ENCODE data around the gene BICRAL.

Gene BICRAL

GRCh38 chr6:42766163-42766670, 15.6 kb upstream of the BICRAL start:
- DNase-seq: no peak

- no peak for DNase-seq
Observed at GRCh38 chr6:42769051-42769450, 12.8 kb upstream of the BICRAL start.

GRCh38 chr6:42769836-42770235, 12.0 kb upstream of the BICRAL start:
- no peak for DNase-seq

GRCh38 chr6:42771741-42772100, 10.1 kb upstream of the BICRAL start:
- no peak for DNase-seq

GRCh38 chr6:42774201-42774600, 7.7 kb upstream of the BICRAL start:
- peak; percentile 51 for DNase-seq

GRCh38 chr6:42774821-42775487, 6.9 kb upstream of the BICRAL start:
- peak; percentile 60 for DNase-seq

- no peak for DNase-seq
Observed at GRCh38 chr6:42777126-42777822, 4.6 kb upstream of the BICRAL start.

- DNase-seq: no peak
Observed at GRCh38 chr6:42778122-42778521, 3.7 kb upstream of the BICRAL start.

GRCh38 chr6:42779521-42779920, 2.3 kb upstream of the BICRAL start:
- DNase-seq: no peak

GRCh38 chr6:42781546-42781795, 381 bp upstream of the BICRAL start:
- no peak for DNase-seq

GRCh38 chr6:42782689-42783176, 881 bp downstream of the BICRAL start:
- DNase-seq: peak; percentile 78

- peak; percentile 78 for DNase-seq
Observed at GRCh38 chr6:42783177-42783875, 1.5 kb downstream of the BICRAL start.

GRCh38 chr6:42783876-42784642, 2.2 kb downstream of the BICRAL start:
- no peak for DNase-seq

GRCh38 chr6:42784717-42785498, 3.1 kb downstream of the BICRAL start:
- DNase-seq: no peak

- DNase-seq: no peak
Observed at GRCh38 chr6:42786525-42786985, 4.7 kb downstream of the BICRAL start.

- no peak for DNase-seq
Observed at GRCh38 chr6:42787063-42787472, 5.2 kb downstream of the BICRAL start.

- no peak for DNase-seq
Observed at GRCh38 chr6:42788671-42789070, 6.8 kb downstream of the BICRAL start.

GRCh38 chr6:42790549-42791181, 8.8 kb downstream of the BICRAL start:
- no peak for DNase-seq

- no peak for DNase-seq
Observed at GRCh38 chr6:42791706-42792320, 10.0 kb downstream of the BICRAL start.

GRCh38 chr6:42795651-42796050, 13.8 kb downstream of the BICRAL start:
- DNase-seq: no peak

GRCh38 chr6:42796171-42796570, 14.3 kb downstream of the BICRAL start:
- DNase-seq: no peak
